Sigmoid colon (tissue), 7 donors: ENCODE measurements around the gene LCAT. TPM values are rescaled to one million over a fixed set of nuclear protein-coding genes. Genes with fewer than 3 reads are reported as not detected.

ENCODE experiments used
- DNase-seq: peaks from one replicate; pipeline ENCODE4 v3.0.0-alpha.2; 2019
- H3K27ac ChIP-seq, 4 donors: fragments of 200-600 bp; sonication (generic); one replicate each; pipeline ENCODE4 v1.5.1; 2016 to 2019; ENCODE audit warnings: mild to moderate bottlenecking in 1 of 4
- H3K27me3 ChIP-seq, 3 donors: fragments of 200-600 bp; sonication (generic); one replicate each; pipeline ENCODE4 v1.5.1; 2019; ENCODE audit warnings: mild to moderate bottlenecking in 1 of 3
- H3K36me3 ChIP-seq, 4 donors: fragments of 200-600 bp; sonication (generic); one replicate each; pipeline ENCODE4 v1.5.1; 2016 to 2019
- H3K4me1 ChIP-seq, 4 donors: fragments of 200-600 bp; sonication (generic); one replicate each; pipeline ENCODE4 v1.5.1; 2017 to 2019
- H3K4me3 ChIP-seq, 4 donors: fragments of 200-600 bp; sonication (generic); one replicate each; pipeline ENCODE4 v1.5.1; 2017 to 2019; ENCODE audit warnings: mild to moderate bottlenecking in 2 of 4, moderate library complexity in 1 of 4
- H3K9me3 ChIP-seq, 4 donors: fragments of 200-600 bp in 3 of 4; sonication (generic) in 3 of 4; one replicate each; pipeline versions ENCODE4 v1.5.1 to v1.6.1; 2013 to 2019
- CTCF ChIP-seq, 4 experiments: fragments of 450-650 bp in 3 of 4; fragments of 200-600 bp in 1 of 4; IDR thresholded peaks; one replicate each; pipeline ENCODE4 v1.5.1; 2016 to 2019; ENCODE audit warnings: antibody characterized with exemption in 4 of 4, mild to moderate bottlenecking in 3 of 4, moderate library complexity in 2 of 4
- EP300 ChIP-seq, 4 donors: sonication (generic); formaldehyde crosslinking; IDR thresholded peaks; one replicate each; pipeline ENCODE4 v1.6.1; 2017; ENCODE audit warnings: antibody characterized with exemption in 4 of 4
- POLR2A ChIP-seq, 2 donors: fragments of 450-650 bp; IDR thresholded peaks; one replicate each; pipeline ENCODE4 v1.6.1; 2016; ENCODE audit warnings: antibody characterized with exemption in 2 of 2, mild to moderate bottlenecking in 2 of 2, moderate library complexity in 2 of 2
- POLR2AphosphoS5 ChIP-seq, 4 donors: sonication (generic); formaldehyde crosslinking; IDR thresholded peaks; one replicate each; pipeline ENCODE4 v1.6.1; 2017; ENCODE audit warnings: antibody characterized with exemption in 4 of 4
- WGBS, 2 donors: extraction: QIAGEN DNeasy Blood & Tissue Kit; methylation state at CpG; one replicate each; pipeline ENCODE4 v1.1.7; 2013; 5-methylcytosine and 5-hydroxymethylcytosine counted together
- intact Hi-C: fragments of 100-400 bp; cut with DNase I; formaldehyde crosslinking; loops from one replicate; pipeline ENCODE4 v1.15.1; 2023
- polyA plus RNA-seq, 3 donors: library from polyadenylated mRNA; stranded (reverse); fragments of 200-250 nt; gene quantifications; one replicate each; pipeline ENCODE4 v1.2.3, GENCODE V29; 2013
- total RNA-seq, 4 donors: library from RNA; depleted of rRNA; stranded (reverse); fragments of >200 nt; gene quantifications; one replicate each; pipeline ENCODE4 v1.1.0, GENCODE V29; 2016
- donor health status: healthy with polysubstance abuse.
- donor health status: Bipolar disorder and iron deficiency.
- donor health status: healthy.

Gene LCAT
- total and polyA plus RNA-seq, 7 donors = 0.60 to 31.0 (median 10.4) TPM

- no peak overlapping the region for H3K4me3 ChIP-seq
- peaks cover 5 to 15% (median 9%) of the 10 kb centered on the region in 4 donors for H3K36me3 ChIP-seq
- H3K9me3 ChIP-seq = no peaks in the 10 kb centered on the region
- no peaks in the 10 kb centered on the region for H3K27me3 ChIP-seq
- intact Hi-C loops = no loop called here
- no peak overlapping the region for H3K27ac ChIP-seq
- H3K4me1 ChIP-seq = peaks cover 0 to 41% (median 20%) of the 10 kb centered on the region in 4 donors
- no peak for DNase-seq
- TF ChIP-seq CTCF (IDR thresholded peaks at IDR 0.05) (no peak), POLR2A (IDR thresholded peaks at IDR 0.05) (no peak), EP300 (IDR thresholded peaks at IDR 0.05) (no peak), POLR2AphosphoS5 (IDR thresholded peaks at IDR 0.05) (no peak)
- WGBS, 2 donors = 90 to 91% methylated on average over 8 of the region's 8 CpGs
Observed at GRCh38 chr16:67922740-67923139, 21.2 kb downstream of the LCAT start.

- Histone ChIP-seq H3K4me3 (no peak overlapping the region), H3K36me3 (peaks cover under 1 to 10% (median 4%) of the 10 kb centered on the region in 4 donors), H3K27ac (no peak overlapping the region), H3K9me3 (no peaks in the 10 kb centered on the region), H3K4me1 (peaks cover 0 to 46% (median 25%) of the 10 kb centered on the region in 4 donors), H3K27me3 (no peaks in the 10 kb centered on the region)
- TF ChIP-seq CTCF (IDR thresholded peaks at IDR 0.05) (no peak), POLR2AphosphoS5 (IDR thresholded peaks at IDR 0.05) (no peak), POLR2A (IDR thresholded peaks at IDR 0.05) (no peak)
- WGBS, 2 donors = 86 to 91% methylated on average over 5 of the region's 5 CpGs
- intact Hi-C loops = no loop called here
- DNase-seq = no peak
Observed at GRCh38 chr16:67922221-67922620, 21.7 kb downstream of the LCAT start.

GRCh38 chr16:67919622-67920221, 24.2 kb downstream of the LCAT start:
- peak overlapping the region in 2 of 4 donors; percentile 29 to 43 for H3K27ac ChIP-seq
- intact Hi-C loops = no loop called here
- peaks cover 0 to 55% (median 38%) of the 10 kb centered on the region in 4 donors for H3K4me1 ChIP-seq
- peaks cover 0 to 24% (median 3%) of the 10 kb centered on the region in 4 donors for H3K36me3 ChIP-seq
- no peak for DNase-seq
- H3K27me3 ChIP-seq = no peaks in the 10 kb centered on the region
- H3K9me3 ChIP-seq = no peaks in the 10 kb centered on the region
- TF ChIP-seq CTCF (IDR thresholded peaks at IDR 0.05) (no peak), POLR2A (IDR thresholded peaks at IDR 0.05) (no peak), POLR2AphosphoS5 (IDR thresholded peaks at IDR 0.05) (no peak), EP300 (IDR thresholded peaks at IDR 0.05) (no peak)
- 86 to 91% methylated on average over 6 of the region's 6 CpGs for WGBS, 2 donors
- no peak overlapping the region for H3K4me3 ChIP-seq

- H3K4me3 ChIP-seq = no peak overlapping the region
- intact Hi-C loops = no loop called here
- H3K27me3 ChIP-seq = no peaks in the 10 kb centered on the region
- DNase-seq = no peak
- WGBS, 2 donors = 87 to 92% methylated on average over 4 of the region's 4 CpGs
- H3K27ac ChIP-seq = peak overlapping the region; percentile 41 to 75 (median 73)
- H3K4me1 ChIP-seq = peaks cover 0 to 43% (median 32%) of the 10 kb centered on the region in 4 donors
- no peak for TF ChIP-seq POLR2AphosphoS5 (IDR thresholded peaks at IDR 0.05)
- TF ChIP-seq EP300 (IDR thresholded peaks at IDR 0.05) = no peak
- TF ChIP-seq CTCF (IDR thresholded peaks at IDR 0.05) = no peak
- no peak for TF ChIP-seq POLR2A (IDR thresholded peaks at IDR 0.05)
- no peaks in the 10 kb centered on the region for H3K9me3 ChIP-seq
- H3K36me3 ChIP-seq = peaks cover 0 to 22% (median 1%) of the 10 kb centered on the region in 4 donors
Observed at GRCh38 chr16:67917852-67918236, 26.1 kb downstream of the LCAT start.
